HEK293T (cell line): Measurements from ENCODE around the gene OR2AT4.
A peak's percentile ranks its signal among the peaks of the same experiment; 100 is the strongest.

Experiments
- CTCF ChIA-PET: fragments of 350-600 bp; formaldehyde crosslinking; extraction: SDS; loops from one replicate; lab custom pipeline; 2021; ENCODE audit warnings: antibody characterized with exemption, inconsistent platforms; lab: Yijun Ruan, JAX
- POLR2A ChIA-PET: fragments of 350-600 bp; formaldehyde crosslinking; extraction: SDS; loops from one replicate; lab custom pipeline; 2020; ENCODE audit warnings: antibody characterized with exemption, inconsistent platforms; lab: Yijun Ruan, JAX
- DNase-seq: peaks from one replicate; pipeline ENCODE4 v3.0.0; 2012; ENCODE audit warnings: mixed read lengths; ENCODE audit errors: extremely low spot score
- ARNT ChIP-seq: fragments of 450-650 bp; IDR thresholded peaks from 2 replicates; pipeline ENCODE4 v1.6.1; 2017; ENCODE audit warnings: mild to moderate bottlenecking
- BHLHE40 ChIP-seq: fragments of 450-650 bp; IDR thresholded peaks from 2 replicates; pipeline ENCODE4 v1.6.1; 2016; ENCODE audit warnings: mild to moderate bottlenecking, moderate library complexity, borderline replicate concordance
- CTBP1 ChIP-seq: fragments of 450-650 bp; IDR thresholded peaks from 2 replicates; pipeline ENCODE4 v1.6.1; 2016; ENCODE audit warnings: borderline replicate concordance
- ELF4 ChIP-seq: fragments of 450-650 bp; IDR thresholded peaks from 2 replicates; pipeline ENCODE4 v1.6.1; 2017; ENCODE audit warnings: antibody characterized with exemption
- FOXA1 ChIP-seq: fragments of 450-650 bp; IDR thresholded peaks from 2 replicates; pipeline ENCODE4 v1.6.1; 2016; ENCODE audit warnings: mild to moderate bottlenecking
- FOXK2 ChIP-seq: fragments of 450-650 bp; IDR thresholded peaks from 2 replicates; pipeline ENCODE4 v1.6.1; 2016; ENCODE audit warnings: mild to moderate bottlenecking
- FOXM1 ChIP-seq: fragments of 450-650 bp; IDR thresholded peaks from 2 replicates; pipeline ENCODE4 v1.6.1; 2017; ENCODE audit warnings: mild to moderate bottlenecking, borderline replicate concordance
- HDGF ChIP-seq: fragments of 450-650 bp; IDR thresholded peaks from 2 replicates; pipeline ENCODE4 v1.6.1; 2017; ENCODE audit warnings: antibody characterized with exemption, borderline replicate concordance
- L3MBTL2 ChIP-seq: fragments of 450-650 bp; conservative IDR thresholded peaks from 2 replicates; pipeline ENCODE4 v1.6.1; 2016; ENCODE audit warnings: mild to moderate bottlenecking
- LEF1 ChIP-seq: fragments of 450-650 bp; IDR thresholded peaks from 2 replicates; pipeline ENCODE4 v1.6.1; 2017; ENCODE audit warnings: mild to moderate bottlenecking, borderline replicate concordance
- NFRKB ChIP-seq: fragments of 450-650 bp; IDR thresholded peaks from 2 replicates; pipeline ENCODE4 v1.6.1; 2016; ENCODE audit warnings: mild to moderate bottlenecking, moderate library complexity
- PKNOX1 ChIP-seq: fragments of 450-650 bp; IDR thresholded peaks from 2 replicates; pipeline ENCODE4 v1.6.1; 2016
- SP1 ChIP-seq: fragments of 450-650 bp; IDR thresholded peaks from 2 replicates; pipeline ENCODE4 v1.6.1; 2017
- SUZ12 ChIP-seq: fragments of 450-650 bp; IDR thresholded peaks from 2 replicates; pipeline ENCODE4 v1.6.1; 2016; ENCODE audit warnings: mild to moderate bottlenecking
- TARDBP ChIP-seq: fragments of 450-650 bp; IDR thresholded peaks from 2 replicates; pipeline ENCODE4 v1.6.1; 2016
- ZNF384 ChIP-seq: fragments of 450-650 bp; IDR thresholded peaks from 2 replicates; pipeline ENCODE4 v1.6.1; 2016

Gene OR2AT4

DNA sequence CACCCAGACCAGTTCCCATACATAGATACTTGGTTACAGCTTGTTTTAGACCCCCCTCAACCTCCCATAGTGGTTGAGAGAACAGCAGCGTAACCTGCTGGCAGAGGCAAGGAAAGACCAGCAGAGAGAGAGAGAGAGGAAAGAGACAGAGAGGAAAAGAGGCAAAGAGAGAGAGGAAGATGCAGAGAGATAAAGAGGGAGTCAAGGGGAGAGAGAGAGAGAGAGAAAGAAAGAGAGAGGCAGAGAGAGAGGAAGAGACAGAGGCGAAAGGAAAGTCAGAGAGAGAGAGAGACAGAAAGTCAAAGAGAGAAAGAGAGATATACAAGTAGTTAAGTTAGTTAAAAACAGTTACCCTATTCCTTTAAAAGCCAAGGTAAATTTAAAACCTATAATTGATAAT, 55.4 kb downstream of the OR2AT4 start:
- ChIA-PET POLR2A (no interaction called here), CTCF (no interaction called here)
- TF ChIP-seq FOXK2 (no peak), L3MBTL2 (no peak), FOXM1 (no peak), HDGF (no peak)
- DNase-seq: no peak

GRCh38 chr11:75040167-75040770, 56.4 kb downstream of the OR2AT4 start:
- ChIA-PET CTCF (interaction anchor here (0.7 kb wide), 1 partner anchor 245 kb away, joined by 3 read pairs; no protein-coding TSS in a partner anchor), POLR2A (no interaction called here)
- no peak for DNase-seq
- TF ChIP-seq FOXA1: no peak

DNA sequence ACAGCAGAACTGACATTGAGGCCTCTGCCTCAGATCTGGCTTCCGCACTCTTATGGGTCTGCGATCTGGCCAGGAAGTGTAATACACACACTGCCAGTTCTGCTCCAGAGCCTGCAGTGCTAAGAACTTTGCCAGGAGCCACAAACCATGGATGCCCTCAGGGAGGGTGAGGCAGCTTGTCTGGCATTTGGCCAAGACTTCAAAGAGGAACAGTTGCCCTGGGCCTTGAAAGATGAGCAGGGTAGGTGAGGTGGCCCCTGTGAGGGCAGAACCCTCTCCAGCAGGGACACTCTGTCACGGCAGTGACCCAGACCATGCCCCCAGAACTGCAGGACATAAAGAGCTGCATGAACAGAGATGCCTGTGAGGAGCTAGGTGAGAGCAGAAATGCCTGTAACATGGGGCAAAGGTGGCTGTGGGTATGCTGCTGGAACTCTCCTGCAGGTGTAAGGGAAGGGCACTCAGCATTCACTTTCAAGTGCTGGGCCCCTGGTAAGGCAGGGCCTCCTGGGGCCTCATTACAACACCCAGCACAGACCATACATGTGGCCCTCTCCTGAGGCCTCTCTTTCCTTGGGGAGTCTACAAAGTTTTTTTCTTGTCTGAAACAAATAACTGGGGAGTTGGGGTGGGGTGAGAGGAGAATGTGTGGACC, 60.6 kb downstream of the OR2AT4 start:
- no peak for TF ChIP-seq L3MBTL2
- no peak for TF ChIP-seq FOXK2
- no peak for TF ChIP-seq NFRKB
- no peak for TF ChIP-seq ZNF384
- no peak for TF ChIP-seq LEF1
- TF ChIP-seq SUZ12: no peak
- TF ChIP-seq PKNOX1: no peak
- CTCF ChIA-PET: interaction anchor here (1.0 kb wide), 1 partner anchor 10 kb away, joined by 4 read pairs; no protein-coding TSS in a partner anchor
- no peak for DNase-seq
- POLR2A ChIA-PET: interaction anchor here (0.6 kb wide), 1 partner anchor 11 kb away, joined by 3 read pairs; no protein-coding TSS in a partner anchor

GRCh38 chr11:75035256-75035655, 61.4 kb downstream of the OR2AT4 start:
- CTCF ChIA-PET: interaction anchor here (0.6 kb wide), 1 partner anchor 63 kb away, joined by 3 read pairs; no protein-coding TSS in a partner anchor
- POLR2A ChIA-PET: no interaction called here
- no peak for DNase-seq
- TF ChIP-seq FOXM1 (no peak), ZNF384 (no peak), TARDBP (no peak), SUZ12 (no peak), FOXA1 (no peak), CTBP1 (no peak), HDGF (no peak), NFRKB (no peak), FOXK2 (no peak)

- POLR2A ChIA-PET: no interaction called here
- DNase-seq: no peak
- CTCF ChIA-PET: no interaction called here
- TF ChIP-seq FOXA1 (no peak), NFRKB (no peak), TARDBP (no peak), BHLHE40 (no peak)
Observed at GRCh38 chr11:75033916-75034315, 62.8 kb downstream of the OR2AT4 start.

DNA sequence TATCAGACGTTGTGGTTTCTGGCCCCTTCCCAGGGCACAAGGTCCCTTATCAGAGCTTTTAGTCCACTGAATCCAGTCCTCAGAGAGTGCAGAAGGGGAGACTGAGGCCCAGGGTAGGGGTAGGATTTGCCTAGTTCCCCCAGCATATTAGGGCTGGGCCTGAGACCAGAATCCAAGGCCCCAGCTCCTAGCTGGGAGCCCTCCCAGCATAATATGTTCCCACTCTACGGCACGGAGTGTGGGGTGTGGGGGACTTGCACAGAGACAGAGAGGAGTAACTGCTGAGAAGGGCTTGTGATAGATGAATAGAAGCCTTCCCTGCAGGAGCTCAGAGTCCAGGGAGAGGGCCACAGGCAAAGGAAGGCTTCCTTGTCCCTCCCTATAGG, 64.1 kb downstream of the OR2AT4 start:
- ChIA-PET CTCF (interaction anchor here (1.2 kb wide), 1 partner anchor 103 kb away, joined by 6 read pairs; no protein-coding TSS in a partner anchor), POLR2A (no interaction called here)
- TF ChIP-seq TARDBP (no peak), PKNOX1 (no peak), ELF4 (no peak), L3MBTL2 (no peak), CTBP1 (no peak), ARNT (no peak), NFRKB (no peak), SP1 (no peak), BHLHE40 (no peak), FOXA1 (no peak), FOXK2 (no peak), HDGF (no peak), ZNF384 (no peak), FOXM1 (no peak)
- DNase-seq: no peak

DNA sequence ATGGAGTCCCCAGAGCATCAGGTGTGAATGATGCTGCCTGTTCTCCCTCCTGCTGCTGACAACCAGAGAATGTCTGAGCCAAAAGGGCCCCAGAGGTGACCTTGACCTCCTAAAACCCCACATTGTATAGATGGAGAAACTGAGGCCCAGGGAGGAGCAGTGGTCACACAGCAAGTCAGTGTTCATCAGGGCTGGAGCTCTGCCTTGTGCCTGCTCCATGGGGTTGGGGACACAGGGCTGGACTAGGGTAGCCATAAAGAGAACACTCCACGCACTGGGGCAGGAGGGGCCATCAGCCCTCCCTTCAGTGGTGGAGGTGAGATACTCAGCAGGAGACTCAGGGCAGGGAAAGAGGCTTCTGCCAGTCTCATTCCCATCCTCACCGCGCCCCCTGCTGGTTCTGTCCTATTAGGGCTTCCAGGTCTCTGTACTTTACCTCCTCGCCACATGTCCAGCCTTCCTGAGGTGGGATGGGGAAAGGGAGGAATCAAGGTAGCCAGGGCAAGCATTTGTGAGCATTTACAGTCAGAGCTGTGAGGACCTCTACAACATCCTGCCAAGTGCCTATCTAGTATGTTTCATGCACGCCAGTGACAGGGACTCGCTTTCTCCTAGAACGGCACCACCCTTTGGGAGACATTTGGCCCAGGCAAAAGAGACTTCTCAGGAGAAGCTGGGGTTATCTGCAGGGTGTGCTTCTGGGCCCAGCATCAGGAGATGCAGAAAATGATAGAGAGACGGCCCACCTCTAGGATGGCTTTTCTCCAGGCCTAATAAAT, 64.7 kb downstream of the OR2AT4 start:
- TF ChIP-seq ELF4 (no peak), TARDBP (no peak), LEF1 (no peak), PKNOX1 (no peak), NFRKB (no peak), FOXA1 (no peak)
- peak; percentile 79 for DNase-seq
- ChIA-PET CTCF (interaction anchor here (1.1 to 1.2 kb wide), 2 partner anchors 9 to 102 kb away, joined by 3 to 6 read pairs; no protein-coding TSS in a partner anchor), POLR2A (no interaction called here)
